HUES64 (cell line): ENCODE measurements around the gene LDLR.
"Not testable (repeated sequence)": the region's sequence is repeated elsewhere in the genome, so short reads cannot be mapped to it uniquely, and the experiment has no call there.

Source experiments
- H3K27ac ChIP-seq: 2 replicates; pipeline ENCODE4 v1.7.0; 2013; ENCODE audit warnings: low read depth, low read length, inconsistent platforms
- H3K27me3 ChIP-seq: 2 replicates; pipeline ENCODE4 v1.6.1; 2013; ENCODE audit warnings: mild to moderate bottlenecking, low read length; ENCODE audit not compliant: insufficient read depth
- H3K36me3 ChIP-seq: 2 replicates; pipeline ENCODE4 v1.6.1; 2013; ENCODE audit warnings: mild to moderate bottlenecking, low read length; ENCODE audit not compliant: insufficient read depth
- H3K4me1 ChIP-seq: 2 replicates; pipeline ENCODE4 v1.6.1; 2013; ENCODE audit warnings: mild to moderate bottlenecking, low read length, moderate library complexity; ENCODE audit not compliant: insufficient read depth
- H3K4me3 ChIP-seq: 2 replicates; pipeline ENCODE4 v1.5.1; 2013; ENCODE audit warnings: mild to moderate bottlenecking, low read length, moderate library complexity
- H3K9ac ChIP-seq: 2 replicates; pipeline ENCODE4 v1.6.1; 2013; ENCODE audit warnings: mild to moderate bottlenecking, low read depth, low read length
- H3K9me3 ChIP-seq: 2 replicates; pipeline ENCODE4 v1.6.1; 2013; ENCODE audit warnings: low read depth, low read length; ENCODE audit not compliant: insufficient read depth
- WGBS: fragments of 150-250, 120-280 bp; methylation state at CpG from one replicate; pipeline ENCODE4 v1.1.7; 2013; ENCODE audit warnings: missing lambda C conversion rate; 5-methylcytosine and 5-hydroxymethylcytosine counted together

The LDLR gene

DNA sequence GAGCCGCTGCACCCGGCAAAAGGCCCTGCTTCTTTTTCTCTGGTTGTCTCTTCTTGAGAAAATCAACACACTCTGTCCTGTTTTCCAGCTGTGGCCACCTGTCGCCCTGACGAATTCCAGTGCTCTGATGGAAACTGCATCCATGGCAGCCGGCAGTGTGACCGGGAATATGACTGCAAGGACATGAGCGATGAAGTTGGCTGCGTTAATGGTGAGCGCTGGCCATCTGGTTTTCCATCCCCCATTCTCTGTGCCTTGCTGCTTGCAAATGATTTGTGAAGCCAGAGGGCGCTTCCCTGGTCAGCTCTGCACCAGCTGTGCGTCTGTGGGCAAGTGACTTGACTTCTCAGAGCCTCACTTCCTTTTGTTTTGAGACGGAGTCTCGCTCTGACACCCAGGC, 17.2 kb downstream of the LDLR start:
- Histone ChIP-seq H3K36me3 (peaks cover 99% of the 10 kb centered on the region), H3K4me1 (no peaks in the 10 kb centered on the region), H3K4me3 (no peak overlapping the region), H3K9ac (no peak overlapping the region), H3K27ac (no peak overlapping the region), H3K27me3 (no peaks in the 10 kb centered on the region), H3K9me3 (no peaks in the 10 kb centered on the region)
- WGBS = 96% methylated on average over 13 of the region's 13 CpGs

DNA sequence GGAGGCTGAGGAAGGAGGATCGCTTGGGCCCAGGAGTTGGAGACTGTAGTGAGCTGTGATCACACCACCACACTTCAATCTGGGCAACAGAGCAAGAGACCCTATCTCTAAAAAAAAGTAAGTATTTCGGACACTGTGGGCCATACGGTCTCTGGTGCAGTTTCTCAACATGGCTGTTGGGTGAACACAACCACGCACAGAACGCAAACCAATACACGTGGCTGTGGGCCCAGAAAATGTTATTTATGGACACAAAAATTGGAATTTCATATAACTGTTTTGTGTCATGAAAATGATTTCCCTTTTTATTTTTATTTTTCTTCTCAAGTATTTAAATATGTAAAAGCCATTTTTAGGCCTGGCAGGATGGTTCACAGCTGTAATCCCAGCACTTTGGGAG, 19.5 kb downstream of the LDLR start:
- Histone ChIP-seq H3K4me3 (no peak overlapping the region), H3K4me1 (no peaks in the 10 kb centered on the region), H3K27me3 (no peaks in the 10 kb centered on the region), H3K9me3 (no peaks in the 10 kb centered on the region), H3K27ac (no peak overlapping the region), H3K9ac (no peak overlapping the region), H3K36me3 (peaks cover 99% of the 10 kb centered on the region)
- WGBS = over 99% methylated on average over 6 of the region's 6 CpGs

DNA sequence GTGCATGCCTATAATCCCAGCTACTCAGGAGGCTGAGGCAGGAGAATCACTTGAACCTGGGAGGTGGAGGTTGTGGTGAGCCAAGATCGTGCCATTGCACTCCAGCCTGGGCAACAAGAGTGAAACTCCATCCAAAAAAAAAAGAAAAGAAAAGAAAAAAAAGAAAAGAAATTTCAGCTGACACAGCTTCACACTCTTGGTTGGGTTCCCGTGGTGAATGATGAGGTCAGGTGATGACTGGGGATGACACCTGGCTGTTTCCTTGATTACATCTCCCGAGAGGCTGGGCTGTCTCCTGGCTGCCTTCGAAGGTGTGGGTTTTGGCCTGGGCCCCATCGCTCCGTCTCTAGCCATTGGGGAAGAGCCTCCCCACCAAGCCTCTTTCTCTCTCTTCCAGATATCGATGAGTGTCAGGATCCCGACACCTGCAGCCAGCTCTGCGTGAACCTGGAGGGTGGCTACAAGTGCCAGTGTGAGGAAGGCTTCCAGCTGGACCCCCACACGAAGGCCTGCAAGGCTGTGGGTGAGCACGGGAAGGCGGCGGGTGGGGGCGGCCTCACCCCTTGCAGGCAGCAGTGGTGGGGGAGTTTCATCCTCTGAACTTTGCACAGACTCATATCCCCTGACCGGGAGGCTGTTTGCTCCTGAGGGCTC, 22.0 kb downstream of the LDLR start:
- H3K4me1 ChIP-seq = no peaks in the 10 kb centered on the region
- H3K9me3 ChIP-seq = no peaks in the 10 kb centered on the region
- 96% methylated on average over 14 of the region's 15 CpGs for WGBS
- no peaks in the 10 kb centered on the region for H3K27me3 ChIP-seq
- H3K27ac ChIP-seq = no peak overlapping the region
- no peak overlapping the region for H3K9ac ChIP-seq
- no peak overlapping the region for H3K4me3 ChIP-seq
- H3K36me3 ChIP-seq = peaks cover 100% of the 10 kb centered on the region

DNA sequence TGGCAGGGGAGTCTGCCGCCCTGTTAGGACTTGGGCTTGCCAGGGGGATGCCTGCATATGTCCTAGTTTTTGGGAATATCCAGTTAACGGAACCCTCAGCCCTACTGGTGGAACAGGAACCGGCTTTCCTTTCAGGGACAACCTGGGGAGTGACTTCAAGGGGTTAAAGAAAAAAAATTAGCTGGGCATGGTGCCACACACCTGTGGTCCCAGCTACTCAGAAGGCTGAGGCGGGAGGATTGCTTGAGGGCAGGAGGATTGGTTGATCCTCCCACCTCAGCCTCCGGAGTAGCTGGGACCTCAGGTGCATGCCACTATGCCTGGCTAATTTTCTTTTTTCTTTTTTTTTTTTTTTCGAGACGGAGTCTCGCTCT, 22.5 kb downstream of the LDLR start:
- Histone ChIP-seq H3K9me3 (no peaks in the 10 kb centered on the region), H3K27ac (no peak overlapping the region), H3K9ac (no peak overlapping the region), H3K4me3 (no peak overlapping the region), H3K36me3 (peaks cover 100% of the 10 kb centered on the region), H3K27me3 (no peaks in the 10 kb centered on the region), H3K4me1 (no peaks in the 10 kb centered on the region)
- WGBS = 91% methylated on average over 7 of the region's 8 CpGs

DNA sequence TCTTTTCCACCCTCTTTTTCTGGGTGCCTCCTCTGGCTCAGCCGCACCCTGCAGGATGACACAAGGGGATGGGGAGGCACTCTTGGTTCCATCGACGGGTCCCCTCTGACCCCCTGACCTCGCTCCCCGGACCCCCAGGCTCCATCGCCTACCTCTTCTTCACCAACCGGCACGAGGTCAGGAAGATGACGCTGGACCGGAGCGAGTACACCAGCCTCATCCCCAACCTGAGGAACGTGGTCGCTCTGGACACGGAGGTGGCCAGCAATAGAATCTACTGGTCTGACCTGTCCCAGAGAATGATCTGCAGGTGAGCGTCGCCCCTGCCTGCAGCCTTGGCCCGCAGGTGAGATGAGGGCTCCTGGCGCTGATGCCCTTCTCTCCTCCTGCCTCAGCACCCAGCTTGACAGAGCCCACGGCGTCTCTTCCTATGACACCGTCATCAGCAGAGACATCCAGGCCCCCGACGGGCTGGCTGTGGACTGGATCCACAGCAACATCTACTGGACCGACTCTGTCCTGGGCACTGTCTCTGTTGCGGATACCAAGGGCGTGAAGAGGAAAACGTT, 24.0 kb downstream of the LDLR start:
- H3K4me1 ChIP-seq = no peaks in the 10 kb centered on the region
- peaks cover 100% of the 10 kb centered on the region for H3K36me3 ChIP-seq
- H3K4me3 ChIP-seq = no peak overlapping the region
- H3K9me3 ChIP-seq = no peaks in the 10 kb centered on the region
- WGBS = 98% methylated on average over 27 of the region's 27 CpGs
- H3K27me3 ChIP-seq = no peaks in the 10 kb centered on the region
- no peak overlapping the region for H3K27ac ChIP-seq
- no peak overlapping the region for H3K9ac ChIP-seq

DNA sequence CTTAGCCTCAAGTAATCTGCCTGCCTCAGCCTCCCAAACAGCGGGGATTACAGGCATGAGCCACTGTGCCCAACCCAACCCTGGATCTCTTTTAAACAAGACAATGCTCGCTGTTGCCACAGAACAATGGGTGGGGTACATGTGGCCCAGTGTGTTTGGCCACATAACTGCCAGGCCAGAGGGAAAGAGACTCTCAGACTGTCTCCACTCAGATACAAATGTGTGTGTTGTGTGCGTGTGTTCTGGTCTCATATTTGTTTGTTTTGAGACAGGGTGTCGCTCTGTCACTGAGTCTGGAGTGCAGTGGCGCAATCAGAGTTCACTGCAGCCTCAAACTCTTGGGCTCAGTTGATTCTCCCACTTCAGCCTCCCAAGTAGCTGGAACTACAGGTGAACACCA, 25.8 kb downstream of the LDLR start:
- Histone ChIP-seq H3K9ac (no peak overlapping the region), H3K4me3 (no peak overlapping the region), H3K27ac (no peak overlapping the region), H3K9me3 (no peaks in the 10 kb centered on the region), H3K4me1 (no peaks in the 10 kb centered on the region), H3K36me3 (peaks cover 99% of the 10 kb centered on the region), H3K27me3 (no peaks in the 10 kb centered on the region)
- WGBS = 98% methylated on average over 5 of the region's 5 CpGs

DNA sequence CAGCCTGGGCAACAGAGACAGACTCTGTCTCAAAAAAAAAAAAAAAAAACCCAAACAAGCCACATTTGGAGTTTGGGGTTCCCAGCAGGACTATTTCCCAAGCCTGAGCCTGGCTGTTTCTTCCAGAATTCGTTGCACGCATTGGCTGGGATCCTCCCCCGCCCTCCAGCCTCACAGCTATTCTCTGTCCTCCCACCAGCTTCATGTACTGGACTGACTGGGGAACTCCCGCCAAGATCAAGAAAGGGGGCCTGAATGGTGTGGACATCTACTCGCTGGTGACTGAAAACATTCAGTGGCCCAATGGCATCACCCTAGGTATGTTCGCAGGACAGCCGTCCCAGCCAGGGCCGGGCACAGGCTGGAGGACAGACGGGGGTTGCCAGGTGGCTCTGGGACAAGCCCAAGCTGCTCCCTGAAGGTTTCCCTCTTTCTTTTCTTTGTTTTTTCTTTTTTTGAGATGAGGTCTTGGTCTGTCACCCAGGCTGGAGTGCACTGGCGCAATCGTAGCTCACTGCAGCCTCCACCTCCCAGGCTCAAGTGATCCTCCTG, 26.7 kb downstream of the LDLR start:
- no peaks in the 10 kb centered on the region for H3K4me1 ChIP-seq
- no peak overlapping the region for H3K27ac ChIP-seq
- H3K36me3 ChIP-seq = peaks cover 99% of the 10 kb centered on the region
- H3K4me3 ChIP-seq = no peak overlapping the region
- H3K27me3 ChIP-seq = no peaks in the 10 kb centered on the region
- WGBS = 91% methylated on average over 11 of the region's 11 CpGs
- no peaks in the 10 kb centered on the region for H3K9me3 ChIP-seq
- H3K9ac ChIP-seq = no peak overlapping the region

DNA sequence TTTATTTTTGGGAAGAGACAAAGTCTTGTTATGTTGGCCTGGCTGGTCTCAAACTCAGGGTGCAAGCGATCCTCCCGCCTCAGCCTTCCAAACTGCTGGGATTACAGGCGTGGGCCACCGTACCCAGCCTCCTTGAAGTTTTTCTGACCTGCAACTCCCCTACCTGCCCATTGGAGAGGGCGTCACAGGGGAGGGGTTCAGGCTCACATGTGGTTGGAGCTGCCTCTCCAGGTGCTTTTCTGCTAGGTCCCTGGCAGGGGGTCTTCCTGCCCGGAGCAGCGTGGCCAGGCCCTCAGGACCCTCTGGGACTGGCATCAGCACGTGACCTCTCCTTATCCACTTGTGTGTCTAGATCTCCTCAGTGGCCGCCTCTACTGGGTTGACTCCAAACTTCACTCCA, 27.2 kb downstream of the LDLR start:
- 97% methylated on average over 9 of the region's 9 CpGs for WGBS
- H3K9me3 ChIP-seq = no peaks in the 10 kb centered on the region
- no peak overlapping the region for H3K27ac ChIP-seq
- H3K4me3 ChIP-seq = no peak overlapping the region
- no peaks in the 10 kb centered on the region for H3K27me3 ChIP-seq
- H3K4me1 ChIP-seq = no peaks in the 10 kb centered on the region
- H3K36me3 ChIP-seq = peaks cover 99% of the 10 kb centered on the region
- H3K9ac ChIP-seq = no peak overlapping the region

DNA sequence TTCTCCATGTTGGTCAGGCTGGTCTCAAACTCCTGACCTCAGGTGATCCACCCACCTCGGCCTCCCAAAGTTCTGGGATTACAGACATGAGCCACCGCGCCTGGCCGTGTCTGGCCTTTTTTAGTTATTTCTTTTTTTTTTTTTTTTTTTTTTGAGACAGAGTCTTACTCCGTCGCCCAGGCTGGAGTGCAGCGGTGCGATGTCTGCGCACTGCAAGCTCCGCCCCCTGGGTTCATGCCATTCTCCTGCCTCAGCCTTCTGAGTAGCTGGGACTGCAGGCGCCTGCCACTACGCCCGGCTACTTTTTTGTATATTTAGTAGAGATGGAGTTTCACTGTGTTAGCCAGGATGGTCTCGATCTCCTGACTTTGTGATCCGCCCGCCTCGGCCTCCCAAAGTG, 32.7 kb downstream of the LDLR start:
- H3K4me3 ChIP-seq, H3K9me3 ChIP-seq, H3K27ac ChIP-seq, H3K27me3 ChIP-seq, H3K9ac ChIP-seq, H3K4me1 ChIP-seq: not testable (repeated sequence)
- 92% methylated on average over 17 of the region's 17 CpGs for WGBS
- H3K36me3 ChIP-seq = peaks cover 92% of the 10 kb centered on the region

DNA sequence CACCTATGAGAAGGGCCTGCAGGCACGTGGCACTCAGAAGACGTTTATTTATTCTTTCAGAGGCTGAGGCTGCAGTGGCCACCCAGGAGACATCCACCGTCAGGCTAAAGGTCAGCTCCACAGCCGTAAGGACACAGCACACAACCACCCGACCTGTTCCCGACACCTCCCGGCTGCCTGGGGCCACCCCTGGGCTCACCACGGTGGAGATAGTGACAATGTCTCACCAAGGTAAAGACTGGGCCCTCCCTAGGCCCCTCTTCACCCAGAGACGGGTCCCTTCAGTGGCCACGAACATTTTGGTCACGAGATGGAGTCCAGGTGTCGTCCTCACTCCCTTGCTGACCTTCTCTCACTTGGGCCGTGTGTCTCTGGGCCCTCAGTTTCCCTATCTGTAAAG, 33.9 kb downstream of the LDLR start:
- WGBS = 97% methylated on average over 13 of the region's 13 CpGs
- Histone ChIP-seq H3K4me1 (no peaks in the 10 kb centered on the region), H3K27ac (no peak overlapping the region), H3K4me3 (no peak overlapping the region), H3K9ac (no peak overlapping the region), H3K36me3 (peaks cover 92% of the 10 kb centered on the region), H3K27me3 (no peaks in the 10 kb centered on the region), H3K9me3 (no peaks in the 10 kb centered on the region)

DNA sequence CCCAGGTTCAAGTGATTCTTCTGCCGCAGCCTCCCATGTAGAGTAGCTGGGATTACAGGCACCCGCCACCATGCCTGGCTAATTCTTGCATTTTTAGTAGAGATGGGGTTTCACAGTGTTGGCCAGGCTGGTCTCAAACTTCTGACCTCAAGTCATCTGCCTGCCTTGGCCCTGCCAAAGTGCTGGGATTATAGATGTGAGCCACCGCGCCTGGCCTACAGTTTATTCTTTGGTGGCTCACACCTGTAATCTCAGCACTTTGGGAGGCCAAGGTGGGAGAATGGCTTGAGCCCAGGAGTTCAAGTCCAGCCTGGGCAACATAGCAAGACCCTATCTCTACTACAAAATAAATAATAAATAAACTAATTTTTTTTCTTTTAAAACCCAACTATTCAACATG, 34.9 kb downstream of the LDLR start:
- not testable (repeated sequence) for H3K9me3 ChIP-seq

More for the DNA sequence above, 34.9 kb downstream of the LDLR start:
- WGBS = 95% methylated on average over 4 of the region's 4 CpGs
- peaks cover 94% of the 10 kb centered on the region for H3K36me3 ChIP-seq
- not testable (repeated sequence) for H3K4me1 ChIP-seq, H3K9ac ChIP-seq, H3K4me3 ChIP-seq, H3K27ac ChIP-seq, H3K27me3 ChIP-seq
